ENCODE results near the gene SMG6.

The SMG6 gene

DNA sequence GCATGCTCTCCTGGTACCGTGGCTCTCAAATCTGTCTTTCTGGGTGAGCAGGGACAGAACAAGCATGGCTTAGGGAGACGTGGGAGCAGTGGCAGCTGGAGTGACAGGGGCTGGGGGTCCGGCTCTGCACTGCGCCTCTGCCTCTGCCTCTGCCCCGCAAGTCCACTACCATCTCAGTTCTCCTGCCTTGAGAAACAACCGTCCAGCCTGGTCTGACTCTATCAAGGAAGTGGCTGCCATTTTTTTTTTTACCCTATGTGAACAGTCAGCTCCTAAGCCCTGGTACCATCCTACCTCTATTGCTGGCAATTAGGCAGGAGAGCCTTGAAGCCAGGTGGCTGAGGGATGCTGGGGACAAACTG, 232.6 kb downstream of the SMG6 start:
- no peaks in the 10 kb centered on the region for H3K9me3 ChIP-seq (ENCODE audit: control insufficient read depth, insufficient read depth, low read length)
- peaks cover 17% of the 10 kb centered on the region; the same call in 1 of the 2 replicates for H3K36me3 ChIP-seq (ENCODE audit: control insufficient read depth, insufficient read depth, low read length)
- H3K27ac ChIP-seq (ENCODE audit: low read depth, low read length), result no peak overlapping the region
- no peaks in the 10 kb centered on the region for H3K27me3 ChIP-seq (ENCODE audit: control insufficient read depth, insufficient read depth, low read length)
- no peaks in the 10 kb centered on the region for H3K4me1 ChIP-seq (ENCODE audit: control insufficient read depth, insufficient read depth, low read length)
- no peak overlapping the region for H3K4me3 ChIP-seq (ENCODE audit: low read depth, low read length)
- H3K9ac ChIP-seq (ENCODE audit: low read depth, low read length), result no peak overlapping the region

DNA sequence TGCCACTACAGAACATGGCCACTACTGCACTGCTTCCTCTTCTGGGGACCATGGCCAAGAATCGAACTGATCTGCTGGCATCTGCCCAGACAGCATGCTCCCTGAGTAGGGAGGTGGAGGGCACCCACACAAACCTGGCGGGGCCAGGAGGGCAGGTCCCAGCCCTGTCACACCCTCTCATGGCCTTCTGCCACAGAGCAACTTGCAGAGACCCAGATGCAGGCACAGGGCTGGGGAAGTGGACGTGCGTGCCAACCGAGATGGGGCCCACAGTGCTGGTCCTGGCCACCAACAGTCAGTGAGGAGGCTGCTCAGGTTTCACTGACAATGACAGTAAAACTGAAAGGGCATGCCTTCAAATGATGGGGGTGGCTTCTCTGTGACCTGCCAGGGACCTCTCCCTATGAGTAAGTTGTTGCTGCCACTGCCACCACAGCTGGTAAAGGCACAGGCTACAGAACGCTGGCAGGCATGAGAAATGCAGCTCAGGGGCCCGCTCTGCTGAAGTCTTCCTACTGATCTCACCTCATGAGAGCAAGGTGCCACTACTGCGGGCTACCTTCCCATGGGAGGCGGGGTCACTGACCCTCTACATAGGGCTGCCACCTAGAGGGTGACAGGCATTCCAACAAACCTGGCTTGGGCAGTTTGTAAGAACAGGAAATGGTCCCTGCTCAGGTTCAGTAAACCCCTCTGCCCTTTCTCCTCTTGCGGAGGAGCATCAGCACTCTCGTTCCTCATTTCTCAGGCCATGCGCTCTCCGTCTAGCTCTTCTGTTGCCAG, 233.2 kb downstream of the SMG6 start:
- Histone ChIP-seq H3K27ac (ENCODE audit: low read depth, low read length) (no peak overlapping the region), H3K27me3 (ENCODE audit: control insufficient read depth, insufficient read depth, low read length) (no peaks in the 10 kb centered on the region), H3K9ac (ENCODE audit: low read depth, low read length) (no peak overlapping the region), H3K4me1 (ENCODE audit: control insufficient read depth, insufficient read depth, low read length) (no peaks in the 10 kb centered on the region), H3K4me3 (ENCODE audit: low read depth, low read length) (no peak overlapping the region), H3K9me3 (ENCODE audit: control insufficient read depth, insufficient read depth, low read length) (no peaks in the 10 kb centered on the region), H3K36me3 (ENCODE audit: control insufficient read depth, insufficient read depth, low read length) (peaks cover 18% of the 10 kb centered on the region; the same call in 1 of the 2 replicates)

DNA sequence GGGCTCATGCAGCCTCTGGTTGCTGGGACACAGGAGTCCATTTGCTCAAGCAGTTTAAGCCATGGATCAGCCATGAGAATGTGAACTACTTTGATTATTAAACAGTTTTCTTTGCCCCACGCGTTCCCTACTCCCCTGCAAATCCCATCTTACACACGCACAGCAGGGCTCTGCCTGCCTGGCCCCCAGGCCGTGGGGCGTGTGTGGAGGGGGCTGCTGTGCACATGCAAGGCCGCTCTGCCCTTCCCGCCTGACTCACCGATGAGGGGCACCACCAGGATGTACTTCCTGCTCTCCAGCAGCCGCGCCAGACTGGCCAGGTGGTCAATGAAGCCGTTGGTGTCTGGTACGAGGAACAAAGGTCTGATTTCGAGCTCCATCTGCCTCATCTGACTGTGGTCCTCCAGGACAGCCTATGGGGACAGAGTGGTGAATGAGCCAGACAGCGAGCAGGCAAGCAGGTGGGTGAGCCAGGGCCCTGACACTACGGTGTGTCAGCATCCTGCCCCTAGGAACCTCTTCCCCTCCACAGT, 235.0 kb downstream of the SMG6 start:
- H3K4me1 ChIP-seq (ENCODE audit: control insufficient read depth, insufficient read depth, low read length), result no peaks in the 10 kb centered on the region
- peaks cover 21% of the 10 kb centered on the region; the same call in 1 of the 2 replicates for H3K36me3 ChIP-seq (ENCODE audit: control insufficient read depth, insufficient read depth, low read length)
- H3K4me3 ChIP-seq (ENCODE audit: low read depth, low read length), result no peak overlapping the region
- H3K9ac ChIP-seq (ENCODE audit: low read depth, low read length), result no peak overlapping the region
- H3K9me3 ChIP-seq (ENCODE audit: control insufficient read depth, insufficient read depth, low read length), result no peaks in the 10 kb centered on the region
- no peak overlapping the region for H3K27ac ChIP-seq (ENCODE audit: low read depth, low read length)
- no peaks in the 10 kb centered on the region for H3K27me3 ChIP-seq (ENCODE audit: control insufficient read depth, insufficient read depth, low read length)

DNA sequence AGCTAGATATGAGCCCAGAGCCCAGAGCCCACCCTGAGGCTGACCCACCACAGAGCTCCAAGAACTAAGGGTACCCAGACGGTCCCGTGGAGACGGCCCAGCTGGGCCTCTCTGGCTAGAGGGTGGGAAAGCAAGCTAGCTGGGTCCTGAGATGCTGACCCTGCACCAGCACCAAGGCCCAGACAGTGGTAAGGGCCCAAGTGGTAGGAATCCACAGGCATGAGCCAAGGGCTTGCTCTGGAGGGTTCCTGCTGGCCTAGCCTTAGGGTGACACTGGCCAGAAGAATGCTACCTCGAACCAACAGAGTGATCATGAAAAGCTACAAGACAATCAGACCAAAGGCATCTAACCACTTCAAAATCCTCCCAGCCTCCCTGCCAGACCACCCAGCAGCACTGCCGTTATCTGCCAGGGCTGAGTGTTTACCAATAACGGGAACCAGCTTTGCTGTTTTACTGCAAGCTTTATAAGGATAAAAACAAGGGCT, 235.5 kb downstream of the SMG6 start:
- Histone ChIP-seq H3K9ac (ENCODE audit: low read depth, low read length) (no peak overlapping the region), H3K27ac (ENCODE audit: low read depth, low read length) (no peak overlapping the region), H3K27me3 (ENCODE audit: control insufficient read depth, insufficient read depth, low read length) (no peaks in the 10 kb centered on the region), H3K36me3 (ENCODE audit: control insufficient read depth, insufficient read depth, low read length) (peaks cover 21% of the 10 kb centered on the region; the same call in 1 of the 2 replicates), H3K9me3 (ENCODE audit: control insufficient read depth, insufficient read depth, low read length) (no peaks in the 10 kb centered on the region), H3K4me3 (ENCODE audit: low read depth, low read length) (no peak overlapping the region), H3K4me1 (ENCODE audit: control insufficient read depth, insufficient read depth, low read length) (peaks cover 4% of the 10 kb centered on the region)

DNA sequence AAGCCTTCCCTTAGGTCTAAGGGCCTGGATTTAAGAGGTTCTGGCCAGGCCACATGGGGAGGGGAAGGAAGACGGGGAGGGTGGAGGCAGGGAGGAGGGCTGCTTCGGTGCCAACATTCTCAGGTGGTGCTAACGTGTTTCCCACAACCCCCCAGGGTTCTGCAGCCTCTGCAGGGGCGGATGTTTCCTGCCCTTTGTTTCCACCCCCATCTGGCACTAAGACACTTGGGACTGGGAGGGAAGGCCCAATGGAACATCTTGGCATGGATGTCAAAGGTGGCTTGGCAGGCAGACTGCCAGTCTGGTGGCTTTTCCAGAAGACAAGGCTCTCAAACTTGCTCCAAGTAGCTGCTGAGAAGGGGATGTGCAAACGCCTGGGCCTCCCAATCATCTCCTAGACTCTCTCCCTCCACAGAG, 236.0 kb downstream of the SMG6 start:
- Histone ChIP-seq H3K4me1 (ENCODE audit: control insufficient read depth, insufficient read depth, low read length) (peaks cover 8% of the 10 kb centered on the region), H3K27me3 (ENCODE audit: control insufficient read depth, insufficient read depth, low read length) (no peaks in the 10 kb centered on the region), H3K4me3 (ENCODE audit: low read depth, low read length) (no peak overlapping the region), H3K36me3 (ENCODE audit: control insufficient read depth, insufficient read depth, low read length) (peaks cover 20% of the 10 kb centered on the region; the same call in 1 of the 2 replicates), H3K9me3 (ENCODE audit: control insufficient read depth, insufficient read depth, low read length) (no peaks in the 10 kb centered on the region), H3K27ac (ENCODE audit: low read depth, low read length) (no peak overlapping the region), H3K9ac (ENCODE audit: low read depth, low read length) (no peak overlapping the region)

DNA sequence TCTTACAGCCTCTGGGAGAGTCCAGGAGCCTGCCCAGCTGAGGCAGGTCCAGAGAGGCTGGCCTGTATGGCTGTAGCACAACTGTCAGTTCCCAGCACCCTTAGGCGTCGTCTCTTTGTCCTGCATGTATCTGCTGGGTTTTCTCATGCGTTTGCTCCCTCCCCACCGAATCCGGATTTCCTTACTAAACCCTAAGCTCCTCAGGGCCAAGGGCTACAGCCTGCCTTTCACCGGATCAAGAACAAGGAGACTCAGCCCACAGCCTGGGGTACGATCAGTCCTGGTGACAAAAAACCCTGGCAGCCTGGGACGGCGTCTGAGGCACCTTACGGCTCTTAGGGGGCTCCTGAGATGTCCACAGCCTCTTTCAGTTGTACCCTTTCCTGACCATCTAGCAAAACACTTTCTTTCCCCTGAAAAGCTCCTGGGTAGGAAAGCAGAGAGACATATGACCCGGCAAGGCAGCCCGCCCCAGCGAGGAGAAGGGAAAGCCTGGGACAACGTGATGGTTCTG, 236.5 kb downstream of the SMG6 start:
- Histone ChIP-seq H3K27me3 (ENCODE audit: control insufficient read depth, insufficient read depth, low read length) (no peaks in the 10 kb centered on the region), H3K4me1 (ENCODE audit: control insufficient read depth, insufficient read depth, low read length) (peaks cover 13% of the 10 kb centered on the region), H3K27ac (ENCODE audit: low read depth, low read length) (no peak overlapping the region), H3K36me3 (ENCODE audit: control insufficient read depth, insufficient read depth, low read length) (peaks cover 15% of the 10 kb centered on the region; the same call in 1 of the 2 replicates), H3K9me3 (ENCODE audit: control insufficient read depth, insufficient read depth, low read length) (no peaks in the 10 kb centered on the region), H3K4me3 (ENCODE audit: low read depth, low read length) (no peak overlapping the region), H3K9ac (ENCODE audit: low read depth, low read length) (no peak overlapping the region)

DNA sequence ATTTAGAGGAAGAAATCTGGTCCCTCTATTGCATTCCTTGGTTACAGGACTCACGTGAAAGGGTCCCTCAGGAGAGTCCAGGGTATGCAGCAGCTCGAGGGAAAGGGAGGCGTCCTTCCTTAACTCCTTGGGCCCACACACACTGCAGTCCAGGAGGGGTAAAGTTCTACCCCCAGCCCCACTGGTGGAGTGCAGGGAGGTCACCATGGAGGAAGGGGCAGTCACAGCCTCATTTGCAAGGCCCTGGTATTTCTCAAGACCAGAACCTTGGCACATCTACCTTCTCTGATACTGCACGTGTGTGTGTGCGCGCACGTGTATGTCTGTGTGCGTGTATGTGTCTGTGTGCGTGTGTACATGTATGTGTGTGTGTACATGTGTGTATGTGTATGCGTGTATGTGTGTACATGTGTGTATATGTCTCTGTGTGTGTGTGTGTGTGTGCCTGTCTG, 237.6 kb downstream of the SMG6 start:
- Histone ChIP-seq H3K36me3 (ENCODE audit: control insufficient read depth, insufficient read depth, low read length) (peaks cover 10% of the 10 kb centered on the region; the same call in 1 of the 2 replicates), H3K9me3 (ENCODE audit: control insufficient read depth, insufficient read depth, low read length) (no peaks in the 10 kb centered on the region), H3K27ac (ENCODE audit: low read depth, low read length) (no peak overlapping the region), H3K4me3 (ENCODE audit: low read depth, low read length) (no peak overlapping the region), H3K27me3 (ENCODE audit: control insufficient read depth, insufficient read depth, low read length) (no peaks in the 10 kb centered on the region), H3K4me1 (ENCODE audit: control insufficient read depth, insufficient read depth, low read length) (peaks cover 14% of the 10 kb centered on the region), H3K9ac (ENCODE audit: low read depth, low read length) (no peak overlapping the region)

- Histone ChIP-seq H3K36me3 (ENCODE audit: control insufficient read depth, insufficient read depth, low read length) (peaks cover 10% of the 10 kb centered on the region; the same call in 1 of the 2 replicates), H3K4me1 (ENCODE audit: control insufficient read depth, insufficient read depth, low read length) (peaks cover 14% of the 10 kb centered on the region), H3K9ac (ENCODE audit: low read depth, low read length) (no peak overlapping the region), H3K27me3 (ENCODE audit: control insufficient read depth, insufficient read depth, low read length) (peaks cover 2% of the 10 kb centered on the region; the same call in 1 of the 2 replicates), H3K9me3 (ENCODE audit: control insufficient read depth, insufficient read depth, low read length) (no peaks in the 10 kb centered on the region), H3K4me3 (ENCODE audit: low read depth, low read length) (no peak overlapping the region), H3K27ac (ENCODE audit: low read depth, low read length) (no peak overlapping the region)
Observed at GRCh38 chr17:2064980-2065785, 238.4 kb downstream of the SMG6 start.

- no peak overlapping the region for H3K27ac ChIP-seq (ENCODE audit: low read depth, low read length)
- H3K4me3 ChIP-seq (ENCODE audit: low read depth, low read length), result no peak overlapping the region
- no peak overlapping the region for H3K9ac ChIP-seq (ENCODE audit: low read depth, low read length)
- peaks cover 8% of the 10 kb centered on the region for H3K27me3 ChIP-seq (ENCODE audit: control insufficient read depth, insufficient read depth, low read length)
- H3K4me1 ChIP-seq (ENCODE audit: control insufficient read depth, insufficient read depth, low read length), result peaks cover 14% of the 10 kb centered on the region
- no peaks in the 10 kb centered on the region for H3K9me3 ChIP-seq (ENCODE audit: control insufficient read depth, insufficient read depth, low read length)
- peaks cover 10% of the 10 kb centered on the region; the same call in 1 of the 2 replicates for H3K36me3 ChIP-seq (ENCODE audit: control insufficient read depth, insufficient read depth, low read length)
Observed at GRCh38 chr17:2064520-2064971, 239.0 kb downstream of the SMG6 start.

GRCh38 chr17:2064147-2064489, 239.5 kb downstream of the SMG6 start:
- Histone ChIP-seq H3K9me3 (ENCODE audit: control insufficient read depth, insufficient read depth, low read length) (no peaks in the 10 kb centered on the region), H3K27me3 (ENCODE audit: control insufficient read depth, insufficient read depth, low read length) (peaks cover 13% of the 10 kb centered on the region), H3K36me3 (ENCODE audit: control insufficient read depth, insufficient read depth, low read length) (peaks cover 10% of the 10 kb centered on the region; the same call in 1 of the 2 replicates), H3K27ac (ENCODE audit: low read depth, low read length) (no peak overlapping the region), H3K9ac (ENCODE audit: low read depth, low read length) (no peak overlapping the region), H3K4me3 (ENCODE audit: low read depth, low read length) (no peak overlapping the region), H3K4me1 (ENCODE audit: control insufficient read depth, insufficient read depth, low read length) (peaks cover 14% of the 10 kb centered on the region)

Data from HUES48 (cell line).